ENCODE results near the gene SPATA45.

DNA sequence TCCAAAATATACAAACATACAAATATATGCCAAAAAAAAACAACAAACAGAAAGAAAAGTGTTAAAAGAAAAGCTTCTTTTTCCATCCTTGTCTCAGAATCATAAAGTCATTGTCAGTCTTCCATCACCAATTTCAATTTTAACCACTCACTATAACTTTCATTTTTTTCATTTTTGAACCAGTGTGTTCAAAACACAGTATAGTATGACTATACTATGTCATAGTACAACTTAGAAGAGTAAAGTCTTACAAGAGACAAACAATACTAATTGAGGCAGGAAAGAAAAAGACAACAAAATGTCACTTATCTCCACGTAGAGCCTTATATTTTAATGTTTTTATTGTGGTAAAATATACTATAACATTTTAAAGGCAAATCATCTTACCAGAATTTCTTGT is 63.5 kb downstream of the SPATA45 start:
- TF ChIP-seq, protein P1, sequence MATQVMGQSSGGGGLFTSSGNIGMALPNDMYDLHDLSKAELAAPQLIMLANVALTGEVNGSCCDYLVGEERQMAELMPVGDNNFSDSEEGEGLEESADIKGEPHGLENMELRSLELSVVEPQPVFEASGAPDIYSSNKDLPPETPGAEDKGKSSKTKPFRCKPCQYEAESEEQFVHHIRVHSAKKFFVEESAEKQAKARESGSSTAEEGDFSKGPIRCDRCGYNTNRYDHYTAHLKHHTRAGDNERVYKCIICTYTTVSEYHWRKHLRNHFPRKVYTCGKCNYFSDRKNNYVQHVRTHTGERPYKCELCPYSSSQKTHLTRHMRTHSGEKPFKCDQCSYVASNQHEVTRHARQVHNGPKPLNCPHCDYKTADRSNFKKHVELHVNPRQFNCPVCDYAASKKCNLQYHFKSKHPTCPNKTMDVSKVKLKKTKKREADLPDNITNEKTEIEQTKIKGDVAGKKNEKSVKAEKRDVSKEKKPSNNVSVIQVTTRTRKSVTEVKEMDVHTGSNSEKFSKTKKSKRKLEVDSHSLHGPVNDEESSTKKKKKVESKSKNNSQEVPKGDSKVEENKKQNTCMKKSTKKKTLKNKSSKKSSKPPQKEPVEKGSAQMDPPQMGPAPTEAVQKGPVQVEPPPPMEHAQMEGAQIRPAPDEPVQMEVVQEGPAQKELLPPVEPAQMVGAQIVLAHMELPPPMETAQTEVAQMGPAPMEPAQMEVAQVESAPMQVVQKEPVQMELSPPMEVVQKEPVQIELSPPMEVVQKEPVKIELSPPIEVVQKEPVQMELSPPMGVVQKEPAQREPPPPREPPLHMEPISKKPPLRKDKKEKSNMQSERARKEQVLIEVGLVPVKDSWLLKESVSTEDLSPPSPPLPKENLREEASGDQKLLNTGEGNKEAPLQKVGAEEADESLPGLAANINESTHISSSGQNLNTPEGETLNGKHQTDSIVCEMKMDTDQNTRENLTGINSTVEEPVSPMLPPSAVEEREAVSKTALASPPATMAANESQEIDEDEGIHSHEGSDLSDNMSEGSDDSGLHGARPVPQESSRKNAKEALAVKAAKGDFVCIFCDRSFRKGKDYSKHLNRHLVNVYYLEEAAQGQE (IDR thresholded peaks at IDR 0.05) = no peak
- TF ChIP-seq GABPA (IDR thresholded peaks at IDR 0.05 in 1 of 2, conservative IDR thresholded peaks at IDR 0.05 in 1 of 2) (no peak), JUND (IDR thresholded peaks at IDR 0.05) (no peak), TAF1 (conservative IDR thresholded peaks at IDR 0.05) (no peak), RAD21 (IDR thresholded peaks at IDR 0.05) (no peak), FOXA1 (IDR thresholded peaks at IDR 0.05) (no peak), RXRA (IDR thresholded peaks at IDR 0.05) (no peak), HNF4A (conservative IDR thresholded peaks at IDR 0.05) (no peak)
- TF ChIP-seq, protein P2, sequence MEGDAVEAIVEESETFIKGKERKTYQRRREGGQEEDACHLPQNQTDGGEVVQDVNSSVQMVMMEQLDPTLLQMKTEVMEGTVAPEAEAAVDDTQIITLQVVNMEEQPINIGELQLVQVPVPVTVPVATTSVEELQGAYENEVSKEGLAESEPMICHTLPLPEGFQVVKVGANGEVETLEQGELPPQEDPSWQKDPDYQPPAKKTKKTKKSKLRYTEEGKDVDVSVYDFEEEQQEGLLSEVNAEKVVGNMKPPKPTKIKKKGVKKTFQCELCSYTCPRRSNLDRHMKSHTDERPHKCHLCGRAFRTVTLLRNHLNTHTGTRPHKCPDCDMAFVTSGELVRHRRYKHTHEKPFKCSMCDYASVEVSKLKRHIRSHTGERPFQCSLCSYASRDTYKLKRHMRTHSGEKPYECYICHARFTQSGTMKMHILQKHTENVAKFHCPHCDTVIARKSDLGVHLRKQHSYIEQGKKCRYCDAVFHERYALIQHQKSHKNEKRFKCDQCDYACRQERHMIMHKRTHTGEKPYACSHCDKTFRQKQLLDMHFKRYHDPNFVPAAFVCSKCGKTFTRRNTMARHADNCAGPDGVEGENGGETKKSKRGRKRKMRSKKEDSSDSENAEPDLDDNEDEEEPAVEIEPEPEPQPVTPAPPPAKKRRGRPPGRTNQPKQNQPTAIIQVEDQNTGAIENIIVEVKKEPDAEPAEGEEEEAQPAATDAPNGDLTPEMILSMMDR (IDR thresholded peaks at IDR 0.05; ENCODE audit: low read depth, low read length, missing input control) = no peak
- TF ChIP-seq, protein P3, sequence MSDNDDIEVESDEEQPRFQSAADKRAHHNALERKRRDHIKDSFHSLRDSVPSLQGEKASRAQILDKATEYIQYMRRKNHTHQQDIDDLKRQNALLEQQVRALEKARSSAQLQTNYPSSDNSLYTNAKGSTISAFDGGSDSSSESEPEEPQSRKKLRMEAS (IDR thresholded peaks at IDR 0.05) = no peak

Data from liver (tissue), 3 donors.